ENCODE results near the gene MYO5B.

MYO5B gene

DNA sequence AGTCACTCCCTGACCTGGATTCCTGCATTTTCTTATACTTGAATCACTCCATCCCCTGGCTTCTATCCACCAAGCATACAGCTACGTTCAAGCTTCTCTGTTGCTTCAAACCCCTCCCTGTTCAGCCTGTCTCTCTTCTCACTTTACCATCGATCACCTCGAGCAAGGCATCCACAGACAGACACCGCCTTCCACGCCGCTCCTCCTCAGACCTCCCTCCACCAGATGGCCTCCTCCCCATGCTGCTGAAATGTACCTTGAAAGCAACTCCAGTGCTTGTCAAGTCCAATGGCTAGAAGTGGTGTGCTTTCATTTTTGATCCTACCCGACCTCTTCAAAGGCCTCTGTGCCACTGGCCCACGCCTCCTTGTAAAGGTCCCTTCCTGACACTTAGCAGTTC lies 250.3 kb downstream of the MYO5B start:
- Histone ChIP-seq H3K9me3 (ENCODE audit: control insufficient read depth, insufficient read depth, low read length) (no peaks in the 10 kb centered on the region), H3K4me1 (ENCODE audit: control insufficient read depth, low read length) (no peaks in the 10 kb centered on the region), H3K4me3 (ENCODE audit: low read length) (no peak overlapping the region), H3F3A (ENCODE audit: control insufficient read depth, insufficient read depth) (no peaks in the 10 kb centered on the region), H3K4me2 (ENCODE audit: low read length) (no peak overlapping the region), H3K9me2 (replicated peaks; ENCODE audit: control insufficient read depth, low read length) (no peaks in the 10 kb centered on the region), H4K20me1 (ENCODE audit: control insufficient read depth, insufficient read depth, low read depth, low read length) (no peaks in the 10 kb centered on the region), H3K27me3 (ENCODE audit: control insufficient read depth, low read length) (peaks cover 6% of the 10 kb centered on the region; the same call in 1 of the 2 replicates), H3K79me2 (ENCODE audit: control insufficient read depth, low read length) (no peaks in the 10 kb centered on the region), H3K27ac (ENCODE audit: low read depth, low read length) (no peak overlapping the region), H3K36me3 (ENCODE audit: control insufficient read depth, low read length) (no peaks in the 10 kb centered on the region)
- TF ChIP-seq, protein P1, sequence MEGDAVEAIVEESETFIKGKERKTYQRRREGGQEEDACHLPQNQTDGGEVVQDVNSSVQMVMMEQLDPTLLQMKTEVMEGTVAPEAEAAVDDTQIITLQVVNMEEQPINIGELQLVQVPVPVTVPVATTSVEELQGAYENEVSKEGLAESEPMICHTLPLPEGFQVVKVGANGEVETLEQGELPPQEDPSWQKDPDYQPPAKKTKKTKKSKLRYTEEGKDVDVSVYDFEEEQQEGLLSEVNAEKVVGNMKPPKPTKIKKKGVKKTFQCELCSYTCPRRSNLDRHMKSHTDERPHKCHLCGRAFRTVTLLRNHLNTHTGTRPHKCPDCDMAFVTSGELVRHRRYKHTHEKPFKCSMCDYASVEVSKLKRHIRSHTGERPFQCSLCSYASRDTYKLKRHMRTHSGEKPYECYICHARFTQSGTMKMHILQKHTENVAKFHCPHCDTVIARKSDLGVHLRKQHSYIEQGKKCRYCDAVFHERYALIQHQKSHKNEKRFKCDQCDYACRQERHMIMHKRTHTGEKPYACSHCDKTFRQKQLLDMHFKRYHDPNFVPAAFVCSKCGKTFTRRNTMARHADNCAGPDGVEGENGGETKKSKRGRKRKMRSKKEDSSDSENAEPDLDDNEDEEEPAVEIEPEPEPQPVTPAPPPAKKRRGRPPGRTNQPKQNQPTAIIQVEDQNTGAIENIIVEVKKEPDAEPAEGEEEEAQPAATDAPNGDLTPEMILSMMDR (IDR thresholded peaks at IDR 0.05; ENCODE audit: low read depth, low read length, poor library complexity, severe bottlenecking) = no peak
- no peak for TF ChIP-seq EZH2phosphoT487 (IDR thresholded peaks at IDR 0.05; ENCODE audit: borderline replicate concordance, low read length)

DNA sequence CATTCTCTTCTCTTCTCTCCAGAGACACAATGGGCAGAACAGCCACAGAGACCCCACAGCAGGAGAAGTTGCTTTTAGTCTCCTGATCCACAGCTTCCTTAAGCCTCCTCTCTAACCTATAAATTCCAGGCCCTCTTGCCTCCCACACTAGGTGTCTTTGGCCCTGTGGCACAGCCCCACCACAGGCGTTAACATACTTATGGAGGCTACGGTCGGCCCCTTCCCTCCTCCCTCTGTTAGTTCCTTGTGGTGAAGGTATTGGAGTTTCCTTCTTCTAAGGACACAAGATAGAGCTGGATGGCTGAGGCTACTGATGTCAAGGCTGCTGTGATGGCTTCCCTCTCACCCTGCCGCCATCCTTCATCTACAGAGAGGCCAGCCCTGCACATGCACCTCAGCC lies 258.1 kb downstream of the MYO5B start:
- no peaks in the 10 kb centered on the region for H3F3A ChIP-seq (ENCODE audit: control insufficient read depth, insufficient read depth)
- H3K4me3 ChIP-seq (ENCODE audit: low read length) = no peak overlapping the region
- no peaks in the 10 kb centered on the region for H3K4me1 ChIP-seq (ENCODE audit: control insufficient read depth, low read length)
- H3K9me2 ChIP-seq (replicated peaks; ENCODE audit: control insufficient read depth, low read length) = no peaks in the 10 kb centered on the region
- no peaks in the 10 kb centered on the region for H4K20me1 ChIP-seq (ENCODE audit: control insufficient read depth, insufficient read depth, low read depth, low read length)
- no peak overlapping the region for H3K27ac ChIP-seq (ENCODE audit: low read depth, low read length)
- TF ChIP-seq EZH2phosphoT487 (IDR thresholded peaks at IDR 0.05; ENCODE audit: borderline replicate concordance, low read length) = no peak
- TF ChIP-seq, protein P1 (IDR thresholded peaks at IDR 0.05; ENCODE audit: low read depth, low read length, poor library complexity, severe bottlenecking) = no peak
- no peak overlapping the region for H3K4me2 ChIP-seq (ENCODE audit: low read length)
- no peaks in the 10 kb centered on the region for H3K36me3 ChIP-seq (ENCODE audit: control insufficient read depth, low read length)
- no peaks in the 10 kb centered on the region for H3K9me3 ChIP-seq (ENCODE audit: control insufficient read depth, insufficient read depth, low read length)
- H3K79me2 ChIP-seq (ENCODE audit: control insufficient read depth, low read length) = no peaks in the 10 kb centered on the region
- no peaks in the 10 kb centered on the region for H3K27me3 ChIP-seq (ENCODE audit: control insufficient read depth, low read length)

DNA sequence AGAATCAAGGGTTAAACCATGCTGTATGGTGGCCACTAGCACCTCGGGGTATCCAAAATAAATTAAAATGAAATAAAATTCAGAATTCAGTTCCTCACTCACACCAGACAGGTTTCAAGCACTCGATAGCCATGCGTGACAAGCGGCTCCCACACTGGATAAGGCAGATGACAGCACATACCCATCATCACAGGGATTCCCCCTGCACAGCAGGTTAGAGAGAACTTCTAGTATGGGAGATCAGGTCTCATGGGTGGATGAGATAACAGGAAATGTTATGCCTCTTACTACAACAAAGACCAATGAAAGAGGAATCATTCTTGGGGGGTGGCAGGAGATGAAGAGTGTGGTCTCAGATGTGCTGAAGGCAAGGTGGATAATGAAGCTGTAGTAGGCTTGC lies 259.7 kb downstream of the MYO5B start:
- TF ChIP-seq EZH2phosphoT487 (IDR thresholded peaks at IDR 0.05; ENCODE audit: borderline replicate concordance, low read length) = no peak
- TF ChIP-seq, protein P1 (IDR thresholded peaks at IDR 0.05; ENCODE audit: low read depth, low read length, poor library complexity, severe bottlenecking) = no peak

DNA sequence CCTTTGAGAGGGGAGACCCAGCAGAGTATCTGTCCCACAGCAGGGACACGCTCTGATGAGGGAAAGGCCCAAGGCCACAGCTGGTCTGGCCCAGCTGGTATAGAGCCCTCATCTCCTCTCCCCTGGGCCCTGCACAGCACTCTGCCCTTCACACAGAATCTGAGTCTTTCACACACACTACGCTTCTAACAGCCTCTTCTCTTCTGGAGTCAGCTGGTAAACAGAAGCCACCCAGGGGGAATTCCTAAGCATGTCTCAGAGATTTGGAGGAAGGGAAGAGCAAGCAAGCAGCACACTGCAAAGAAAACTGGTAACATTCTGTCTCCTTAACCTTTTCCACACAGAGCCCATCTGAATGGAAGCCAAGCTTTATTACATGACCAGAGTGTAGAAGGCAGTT lies 260.5 kb downstream of the MYO5B start:
- H3K9me2 ChIP-seq (replicated peaks; ENCODE audit: control insufficient read depth, low read length) = no peaks in the 10 kb centered on the region
- TF ChIP-seq, protein P1 (IDR thresholded peaks at IDR 0.05; ENCODE audit: low read depth, low read length, poor library complexity, severe bottlenecking) = no peak
- no peak for TF ChIP-seq EZH2phosphoT487 (IDR thresholded peaks at IDR 0.05; ENCODE audit: borderline replicate concordance, low read length)
- H3F3A ChIP-seq (ENCODE audit: control insufficient read depth, insufficient read depth) = no peaks in the 10 kb centered on the region
- no peak overlapping the region for H3K4me2 ChIP-seq (ENCODE audit: low read length)
- no peaks in the 10 kb centered on the region for H3K4me1 ChIP-seq (ENCODE audit: control insufficient read depth, low read length)
- no peak overlapping the region for H3K27ac ChIP-seq (ENCODE audit: low read depth, low read length)
- H3K9me3 ChIP-seq (ENCODE audit: control insufficient read depth, insufficient read depth, low read length) = no peaks in the 10 kb centered on the region
- no peaks in the 10 kb centered on the region for H3K27me3 ChIP-seq (ENCODE audit: control insufficient read depth, low read length)
- no peak overlapping the region for H3K4me3 ChIP-seq (ENCODE audit: low read length)
- H3K36me3 ChIP-seq (ENCODE audit: control insufficient read depth, low read length) = no peaks in the 10 kb centered on the region
- H4K20me1 ChIP-seq (ENCODE audit: control insufficient read depth, insufficient read depth, low read depth, low read length) = no peaks in the 10 kb centered on the region
- H3K79me2 ChIP-seq (ENCODE audit: control insufficient read depth, low read length) = no peaks in the 10 kb centered on the region

More for the DNA sequence above, 259.7 kb downstream of the MYO5B start:
- Histone ChIP-seq H3K4me1 (ENCODE audit: control insufficient read depth, low read length) (no peaks in the 10 kb centered on the region), H3F3A (ENCODE audit: control insufficient read depth, insufficient read depth) (no peaks in the 10 kb centered on the region), H3K4me3 (ENCODE audit: low read length) (no peak overlapping the region), H3K27me3 (ENCODE audit: control insufficient read depth, low read length) (no peaks in the 10 kb centered on the region), H3K27ac (ENCODE audit: low read depth, low read length) (no peak overlapping the region), H3K79me2 (ENCODE audit: control insufficient read depth, low read length) (no peaks in the 10 kb centered on the region), H3K36me3 (ENCODE audit: control insufficient read depth, low read length) (no peaks in the 10 kb centered on the region), H3K9me3 (ENCODE audit: control insufficient read depth, insufficient read depth, low read length) (no peaks in the 10 kb centered on the region), H3K4me2 (ENCODE audit: low read length) (no peak overlapping the region), H4K20me1 (ENCODE audit: control insufficient read depth, insufficient read depth, low read depth, low read length) (no peaks in the 10 kb centered on the region), H3K9me2 (replicated peaks; ENCODE audit: control insufficient read depth, low read length) (no peaks in the 10 kb centered on the region)

Measured in DOHH2 (cell line).